Upper lobe of left lung (tissue), 4 donors: ENCODE data around the gene PLAGL1.

ENCODE experiments used
- EP300 ChIP-seq, 4 donors: sonication (generic); formaldehyde crosslinking; IDR thresholded peaks; one replicate each; pipeline ENCODE4 v1.5.1; 2017; ENCODE audit warnings: antibody characterized with exemption in 4 of 4, control low read depth in 2 of 4
- POLR2AphosphoS5 ChIP-seq, 2 donors: sonication (generic); formaldehyde crosslinking; IDR thresholded peaks; one replicate each; pipeline ENCODE4 v1.5.1; 2017; ENCODE audit warnings: antibody characterized with exemption in 2 of 2
- TF ChIP-seq, protein P1 (sequence below), 6 experiments: fragments of 450-650 bp in 4 of 6; fragments of 200-600 bp in 2 of 6; sonication (generic) in 2 of 6; IDR thresholded peaks; one replicate each; pipeline ENCODE4 v1.5.1; 2016 to 2019; ENCODE audit warnings: antibody characterized with exemption in 6 of 6

DNA sequence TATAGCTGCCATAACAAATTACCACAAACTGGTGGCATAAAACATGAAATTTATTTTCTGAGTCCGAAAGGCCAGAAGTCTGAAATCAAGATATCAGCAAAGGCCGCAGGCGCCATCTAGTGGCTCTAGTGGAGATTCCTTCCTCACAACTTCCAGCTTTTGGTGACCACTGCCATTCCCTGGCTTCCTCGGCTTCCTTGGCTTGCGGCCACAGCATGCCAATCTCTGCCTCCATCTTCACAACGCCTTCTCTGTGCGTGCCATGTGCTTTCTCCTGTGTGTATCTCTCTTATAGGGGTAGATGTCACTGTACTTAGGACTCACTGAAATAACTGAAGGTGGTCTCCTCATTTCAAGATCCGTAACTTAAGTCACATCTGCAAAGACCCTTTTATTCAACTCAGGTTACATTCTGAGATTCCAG, 5.4 kb upstream of the PLAGL1 start:
- TF ChIP-seq, protein P1, sequence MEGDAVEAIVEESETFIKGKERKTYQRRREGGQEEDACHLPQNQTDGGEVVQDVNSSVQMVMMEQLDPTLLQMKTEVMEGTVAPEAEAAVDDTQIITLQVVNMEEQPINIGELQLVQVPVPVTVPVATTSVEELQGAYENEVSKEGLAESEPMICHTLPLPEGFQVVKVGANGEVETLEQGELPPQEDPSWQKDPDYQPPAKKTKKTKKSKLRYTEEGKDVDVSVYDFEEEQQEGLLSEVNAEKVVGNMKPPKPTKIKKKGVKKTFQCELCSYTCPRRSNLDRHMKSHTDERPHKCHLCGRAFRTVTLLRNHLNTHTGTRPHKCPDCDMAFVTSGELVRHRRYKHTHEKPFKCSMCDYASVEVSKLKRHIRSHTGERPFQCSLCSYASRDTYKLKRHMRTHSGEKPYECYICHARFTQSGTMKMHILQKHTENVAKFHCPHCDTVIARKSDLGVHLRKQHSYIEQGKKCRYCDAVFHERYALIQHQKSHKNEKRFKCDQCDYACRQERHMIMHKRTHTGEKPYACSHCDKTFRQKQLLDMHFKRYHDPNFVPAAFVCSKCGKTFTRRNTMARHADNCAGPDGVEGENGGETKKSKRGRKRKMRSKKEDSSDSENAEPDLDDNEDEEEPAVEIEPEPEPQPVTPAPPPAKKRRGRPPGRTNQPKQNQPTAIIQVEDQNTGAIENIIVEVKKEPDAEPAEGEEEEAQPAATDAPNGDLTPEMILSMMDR (IDR thresholded peaks at IDR 0.05) = peak; percentile 75 to 89 (median 82)
- TF ChIP-seq EP300 (IDR thresholded peaks at IDR 0.05) = no peak
- no peak for TF ChIP-seq POLR2AphosphoS5 (IDR thresholded peaks at IDR 0.05)
